IPS DF 4.7 (cell line): ENCODE measurements around the gene ADORA2A.
"Not testable (repeated sequence)": the region's sequence is repeated elsewhere in the genome, so short reads cannot be mapped to it uniquely, and the experiment has no call there.

Experiments
- DNase-seq: peaks from one replicate; pipeline ENCODE4 v3.0.0-alpha.2; 2013; ENCODE audit warnings: low spot score; ENCODE audit errors: extremely low read depth

ADORA2A gene

GRCh38 chr22:24482998-24483397 lies 55.6 kb downstream of the ADORA2A start:
- no peak for DNase-seq

- no peak for DNase-seq
These were observed 56.7 kb downstream of the ADORA2A start for GRCh38 chr22:24483976-24484545.

GRCh38 chr22:24485170-24485569 lies 57.8 kb downstream of the ADORA2A start:
- DNase-seq = no peak

GRCh38 chr22:24485608-24486007 lies 58.2 kb downstream of the ADORA2A start:
- no peak for DNase-seq

GRCh38 chr22:24486501-24486921 lies 59.1 kb downstream of the ADORA2A start:
- no peak for DNase-seq

- no peak for DNase-seq
These were observed 61.6 kb downstream of the ADORA2A start for GRCh38 chr22:24489011-24489410.

- not testable (repeated sequence) for DNase-seq
These were observed 62.0 kb downstream of the ADORA2A start for GRCh38 chr22:24489434-24489833.
